Choroid plexus epithelial cell (primary cell): ENCODE data around the gene ADI1.

Experiments
- DNase-seq: peaks from one replicate; pipeline ENCODE4 v3.0.0-alpha.2; 2010; ENCODE audit warnings: low read depth
- H3K4me3 ChIP-seq: 2 replicates; pipeline ENCODE4 v1.5.1; 2011; ENCODE audit warnings: low read depth, mild to moderate bottlenecking, control low read depth, low read length, moderate library complexity
- TF ChIP-seq, protein P1 (sequence below): conservative IDR thresholded peaks from 2 replicates; pipeline ENCODE4 v1.5.1; 2011; ENCODE audit warnings: low read depth, mild to moderate bottlenecking, control low read depth, inconsistent platforms, low read length, moderate library complexity

ADI1 gene

DNA sequence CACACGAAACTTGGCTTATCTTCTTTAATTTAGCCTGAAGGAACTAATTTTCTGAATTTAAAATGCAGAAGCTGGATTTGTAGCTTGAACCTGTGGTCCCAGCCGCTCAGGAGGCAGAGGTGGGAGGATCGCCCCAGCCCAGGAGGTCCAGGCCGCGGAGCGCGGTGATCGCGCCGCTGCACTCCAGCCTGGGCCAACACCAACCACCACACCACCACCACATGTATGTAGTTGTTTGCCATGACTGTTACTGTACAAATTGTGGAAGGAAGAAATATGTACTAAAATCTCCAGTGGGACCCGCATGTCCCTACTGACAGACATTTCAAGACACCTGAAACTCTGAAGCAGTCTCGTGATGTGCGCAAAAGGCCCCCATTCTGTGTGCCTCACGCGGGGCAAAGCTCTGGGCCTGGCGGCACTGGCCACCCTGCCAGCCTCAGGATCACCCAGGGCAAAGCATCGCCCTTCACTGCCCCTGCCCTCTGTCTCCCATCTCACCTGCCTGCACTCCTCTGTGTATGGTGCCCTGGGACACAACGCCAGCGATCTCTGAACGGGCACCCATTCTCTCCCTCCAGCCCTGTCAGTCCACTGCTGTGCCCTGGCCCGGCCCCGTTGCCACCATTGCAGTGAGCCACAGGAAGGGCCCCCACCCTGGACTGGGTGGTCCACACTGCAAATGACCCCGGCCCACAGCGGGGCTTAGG lies 10.1 kb upstream of the ADI1 start:
- no peak overlapping the region for H3K4me3 ChIP-seq
- DNase-seq, result no peak
- TF ChIP-seq, protein P1, sequence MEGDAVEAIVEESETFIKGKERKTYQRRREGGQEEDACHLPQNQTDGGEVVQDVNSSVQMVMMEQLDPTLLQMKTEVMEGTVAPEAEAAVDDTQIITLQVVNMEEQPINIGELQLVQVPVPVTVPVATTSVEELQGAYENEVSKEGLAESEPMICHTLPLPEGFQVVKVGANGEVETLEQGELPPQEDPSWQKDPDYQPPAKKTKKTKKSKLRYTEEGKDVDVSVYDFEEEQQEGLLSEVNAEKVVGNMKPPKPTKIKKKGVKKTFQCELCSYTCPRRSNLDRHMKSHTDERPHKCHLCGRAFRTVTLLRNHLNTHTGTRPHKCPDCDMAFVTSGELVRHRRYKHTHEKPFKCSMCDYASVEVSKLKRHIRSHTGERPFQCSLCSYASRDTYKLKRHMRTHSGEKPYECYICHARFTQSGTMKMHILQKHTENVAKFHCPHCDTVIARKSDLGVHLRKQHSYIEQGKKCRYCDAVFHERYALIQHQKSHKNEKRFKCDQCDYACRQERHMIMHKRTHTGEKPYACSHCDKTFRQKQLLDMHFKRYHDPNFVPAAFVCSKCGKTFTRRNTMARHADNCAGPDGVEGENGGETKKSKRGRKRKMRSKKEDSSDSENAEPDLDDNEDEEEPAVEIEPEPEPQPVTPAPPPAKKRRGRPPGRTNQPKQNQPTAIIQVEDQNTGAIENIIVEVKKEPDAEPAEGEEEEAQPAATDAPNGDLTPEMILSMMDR, result no peak

DNA sequence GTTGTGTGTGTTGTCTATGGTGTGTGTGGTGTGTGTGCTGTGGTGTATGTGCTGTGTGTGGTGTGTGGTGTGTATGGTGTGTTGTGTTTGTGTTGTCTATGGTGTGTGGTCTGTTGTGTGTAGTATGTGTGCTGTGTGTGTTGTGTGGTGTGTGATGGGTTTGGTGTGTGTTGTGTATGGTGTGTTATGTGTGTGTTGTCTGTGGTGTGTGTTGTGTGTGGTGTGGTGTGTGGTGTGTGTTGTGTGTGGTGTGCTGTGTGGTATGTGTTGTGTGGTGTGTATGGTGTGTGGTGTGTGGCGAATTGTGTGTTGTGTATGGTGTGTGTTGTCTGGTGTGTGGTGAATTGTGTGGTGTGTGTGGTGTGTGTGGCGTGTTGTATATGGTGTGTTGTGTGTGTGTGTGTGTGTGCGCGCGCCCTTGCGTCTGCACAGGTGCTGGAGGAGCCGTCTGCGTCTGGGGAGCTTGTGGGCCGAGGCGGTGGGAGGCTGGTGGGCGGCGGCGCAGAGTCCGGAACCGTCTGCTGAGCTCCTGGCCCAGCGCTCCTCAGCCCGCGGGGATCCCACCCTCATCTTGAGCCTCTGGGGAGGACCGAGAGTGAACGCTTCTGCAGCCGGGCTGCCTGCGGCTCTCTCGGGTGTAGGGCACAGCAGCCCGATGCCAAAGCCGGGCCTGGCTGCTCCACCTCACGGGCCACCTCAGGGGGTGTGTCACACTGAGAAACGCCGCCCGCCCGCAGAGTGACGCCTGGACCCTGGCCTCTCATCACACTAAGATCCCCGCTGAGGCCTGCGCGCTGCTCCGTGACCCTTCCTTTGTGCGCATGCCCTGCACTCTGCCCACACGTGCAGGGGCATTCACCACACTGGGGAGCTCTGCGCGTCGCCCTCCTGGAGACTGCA lies 8.8 kb upstream of the ADI1 start:
- no peak overlapping the region for H3K4me3 ChIP-seq
- DNase-seq, result no peak
- TF ChIP-seq, protein P1, result no peak

DNA sequence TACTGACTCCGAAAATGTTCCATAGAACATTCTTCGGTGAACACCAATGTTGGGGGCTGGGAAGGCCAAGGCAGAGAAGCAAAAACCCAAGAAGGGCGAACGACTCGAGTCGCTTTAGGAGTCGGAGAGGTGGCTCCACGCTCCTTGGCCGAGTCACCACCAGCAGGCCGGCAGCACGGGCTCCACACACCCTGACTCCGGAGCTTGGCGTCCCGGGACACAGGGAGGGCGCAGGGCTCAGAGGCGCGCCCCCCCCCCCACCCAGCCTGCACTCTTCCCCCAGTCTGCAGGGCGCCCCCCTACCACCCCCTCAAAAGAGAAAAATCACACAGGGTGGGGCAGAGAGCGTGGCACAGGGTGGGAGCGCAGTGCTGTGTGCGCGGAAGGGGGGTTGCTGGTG lies 7.5 kb upstream of the ADI1 start:
- TF ChIP-seq, protein P1, result no peak
- no peak for DNase-seq

DNA sequence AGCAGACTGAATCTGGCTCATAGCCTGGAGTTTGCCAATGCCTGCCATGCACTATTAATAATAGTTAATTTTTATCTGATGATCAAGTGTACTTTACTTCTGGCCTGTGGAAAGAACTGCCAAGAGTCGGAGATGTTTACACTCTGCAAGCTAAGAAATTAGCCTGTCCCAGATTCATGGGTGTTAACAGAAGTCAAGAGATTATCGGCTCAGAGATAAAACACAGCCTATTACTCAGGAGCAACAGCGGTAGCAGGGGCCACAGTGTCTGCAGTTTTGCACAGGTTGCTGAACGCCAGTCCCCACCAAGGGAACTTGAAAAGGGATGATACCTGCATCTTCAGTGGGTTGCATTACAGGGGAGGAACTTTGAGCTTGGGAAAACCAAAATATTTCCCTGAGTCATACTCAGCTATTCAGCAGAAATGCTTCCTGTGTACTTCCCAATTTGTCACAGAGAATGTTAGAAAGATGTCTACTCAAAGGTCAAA lies 4.3 kb upstream of the ADI1 start:
- peak; percentile 52 for DNase-seq
- TF ChIP-seq, protein P1, result no peak
- H3K4me3 ChIP-seq, result no peak overlapping the region

More for the DNA sequence above, 7.5 kb upstream of the ADI1 start:
- H3K4me3 ChIP-seq, result no peak overlapping the region

DNA sequence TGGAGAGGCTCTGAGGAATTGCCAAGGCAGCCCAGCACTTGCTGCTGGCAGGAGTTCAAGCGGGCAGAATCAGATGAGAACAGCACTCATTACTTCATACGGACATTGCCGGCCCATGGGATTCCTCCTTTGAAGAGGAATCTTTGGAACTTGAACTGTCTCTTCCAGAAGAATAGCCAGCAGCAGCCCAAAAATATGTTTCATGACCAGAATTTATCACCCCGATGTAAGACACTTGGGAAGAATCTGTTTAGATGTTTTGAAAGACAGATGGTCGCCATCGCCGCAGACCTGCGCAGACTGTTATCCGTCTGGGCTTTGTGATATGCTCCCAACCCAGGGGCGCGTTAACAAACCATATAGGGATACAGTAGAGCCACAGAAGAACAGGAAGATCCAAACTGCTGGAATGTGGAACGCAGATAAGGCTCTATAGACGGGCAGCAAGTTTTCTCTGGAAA lies 3.7 kb upstream of the ADI1 start:
- TF ChIP-seq, protein P1, result no peak
- peak; percentile 20 for DNase-seq
- no peak overlapping the region for H3K4me3 ChIP-seq

DNA sequence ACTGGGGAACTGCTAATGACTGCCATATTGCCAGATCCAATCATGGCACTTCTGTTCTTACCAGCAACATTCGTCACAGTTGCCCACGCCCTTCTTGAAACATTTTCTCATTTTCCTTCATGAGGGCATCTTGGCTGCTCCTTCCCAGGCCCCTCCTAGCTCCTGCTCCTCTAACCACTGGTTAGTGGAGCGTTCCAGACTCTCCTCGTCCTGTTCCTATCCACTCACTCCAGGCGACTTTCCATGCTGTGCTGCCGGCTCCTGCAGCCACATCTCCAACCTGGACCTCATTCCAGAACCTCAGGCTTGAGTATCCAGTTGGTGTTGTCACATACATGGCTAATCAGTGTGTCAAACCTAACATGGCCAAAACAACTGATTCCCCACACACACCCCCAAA lies 1.3 kb upstream of the ADI1 start:
- no peak overlapping the region for H3K4me3 ChIP-seq
- no peak for DNase-seq
- TF ChIP-seq, protein P1, result no peak
